ENCODE results near the gene RGS3.
A peak's percentile ranks its signal among the peaks of the same experiment; 100 is the strongest.

The RGS3 gene

DNA sequence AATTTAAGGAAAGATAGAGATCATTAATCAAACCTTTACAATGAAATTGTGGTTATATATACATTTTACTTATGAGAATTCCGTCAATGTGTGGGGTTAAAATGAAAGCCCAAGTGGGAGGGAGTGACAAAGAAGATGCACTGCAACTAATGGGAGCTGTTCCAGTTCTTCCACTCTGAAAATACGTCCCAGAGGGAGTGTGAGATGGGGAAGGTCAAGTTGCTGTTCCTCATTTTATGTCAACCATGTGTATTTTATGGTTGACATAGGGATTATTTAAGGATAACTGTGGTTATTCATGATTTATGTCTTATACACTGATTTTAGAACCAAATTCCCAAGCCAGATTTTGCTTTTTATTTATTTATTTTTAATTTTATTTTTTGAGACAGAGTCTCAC, 14.2 kb upstream of the RGS3 start:
- no peak overlapping the region for H3K4me3 ChIP-seq (replicated peaks; ENCODE audit: insufficient read depth, low read length)
- TF ChIP-seq GABPA (IDR thresholded peaks at IDR 0.05; ENCODE audit: low read depth) (no peak), SPI1 (IDR thresholded peaks at IDR 0.05; ENCODE audit: borderline replicate concordance, low read depth) (no peak)
- TF ChIP-seq, protein P1, sequence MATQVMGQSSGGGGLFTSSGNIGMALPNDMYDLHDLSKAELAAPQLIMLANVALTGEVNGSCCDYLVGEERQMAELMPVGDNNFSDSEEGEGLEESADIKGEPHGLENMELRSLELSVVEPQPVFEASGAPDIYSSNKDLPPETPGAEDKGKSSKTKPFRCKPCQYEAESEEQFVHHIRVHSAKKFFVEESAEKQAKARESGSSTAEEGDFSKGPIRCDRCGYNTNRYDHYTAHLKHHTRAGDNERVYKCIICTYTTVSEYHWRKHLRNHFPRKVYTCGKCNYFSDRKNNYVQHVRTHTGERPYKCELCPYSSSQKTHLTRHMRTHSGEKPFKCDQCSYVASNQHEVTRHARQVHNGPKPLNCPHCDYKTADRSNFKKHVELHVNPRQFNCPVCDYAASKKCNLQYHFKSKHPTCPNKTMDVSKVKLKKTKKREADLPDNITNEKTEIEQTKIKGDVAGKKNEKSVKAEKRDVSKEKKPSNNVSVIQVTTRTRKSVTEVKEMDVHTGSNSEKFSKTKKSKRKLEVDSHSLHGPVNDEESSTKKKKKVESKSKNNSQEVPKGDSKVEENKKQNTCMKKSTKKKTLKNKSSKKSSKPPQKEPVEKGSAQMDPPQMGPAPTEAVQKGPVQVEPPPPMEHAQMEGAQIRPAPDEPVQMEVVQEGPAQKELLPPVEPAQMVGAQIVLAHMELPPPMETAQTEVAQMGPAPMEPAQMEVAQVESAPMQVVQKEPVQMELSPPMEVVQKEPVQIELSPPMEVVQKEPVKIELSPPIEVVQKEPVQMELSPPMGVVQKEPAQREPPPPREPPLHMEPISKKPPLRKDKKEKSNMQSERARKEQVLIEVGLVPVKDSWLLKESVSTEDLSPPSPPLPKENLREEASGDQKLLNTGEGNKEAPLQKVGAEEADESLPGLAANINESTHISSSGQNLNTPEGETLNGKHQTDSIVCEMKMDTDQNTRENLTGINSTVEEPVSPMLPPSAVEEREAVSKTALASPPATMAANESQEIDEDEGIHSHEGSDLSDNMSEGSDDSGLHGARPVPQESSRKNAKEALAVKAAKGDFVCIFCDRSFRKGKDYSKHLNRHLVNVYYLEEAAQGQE (IDR thresholded peaks at IDR 0.05; ENCODE audit: insufficient replicate concordance, low read depth), result no peak
- TF ChIP-seq, protein P2, sequence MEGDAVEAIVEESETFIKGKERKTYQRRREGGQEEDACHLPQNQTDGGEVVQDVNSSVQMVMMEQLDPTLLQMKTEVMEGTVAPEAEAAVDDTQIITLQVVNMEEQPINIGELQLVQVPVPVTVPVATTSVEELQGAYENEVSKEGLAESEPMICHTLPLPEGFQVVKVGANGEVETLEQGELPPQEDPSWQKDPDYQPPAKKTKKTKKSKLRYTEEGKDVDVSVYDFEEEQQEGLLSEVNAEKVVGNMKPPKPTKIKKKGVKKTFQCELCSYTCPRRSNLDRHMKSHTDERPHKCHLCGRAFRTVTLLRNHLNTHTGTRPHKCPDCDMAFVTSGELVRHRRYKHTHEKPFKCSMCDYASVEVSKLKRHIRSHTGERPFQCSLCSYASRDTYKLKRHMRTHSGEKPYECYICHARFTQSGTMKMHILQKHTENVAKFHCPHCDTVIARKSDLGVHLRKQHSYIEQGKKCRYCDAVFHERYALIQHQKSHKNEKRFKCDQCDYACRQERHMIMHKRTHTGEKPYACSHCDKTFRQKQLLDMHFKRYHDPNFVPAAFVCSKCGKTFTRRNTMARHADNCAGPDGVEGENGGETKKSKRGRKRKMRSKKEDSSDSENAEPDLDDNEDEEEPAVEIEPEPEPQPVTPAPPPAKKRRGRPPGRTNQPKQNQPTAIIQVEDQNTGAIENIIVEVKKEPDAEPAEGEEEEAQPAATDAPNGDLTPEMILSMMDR (IDR thresholded peaks at IDR 0.05; ENCODE audit: insufficient read depth, low read length), result no peak

DNA sequence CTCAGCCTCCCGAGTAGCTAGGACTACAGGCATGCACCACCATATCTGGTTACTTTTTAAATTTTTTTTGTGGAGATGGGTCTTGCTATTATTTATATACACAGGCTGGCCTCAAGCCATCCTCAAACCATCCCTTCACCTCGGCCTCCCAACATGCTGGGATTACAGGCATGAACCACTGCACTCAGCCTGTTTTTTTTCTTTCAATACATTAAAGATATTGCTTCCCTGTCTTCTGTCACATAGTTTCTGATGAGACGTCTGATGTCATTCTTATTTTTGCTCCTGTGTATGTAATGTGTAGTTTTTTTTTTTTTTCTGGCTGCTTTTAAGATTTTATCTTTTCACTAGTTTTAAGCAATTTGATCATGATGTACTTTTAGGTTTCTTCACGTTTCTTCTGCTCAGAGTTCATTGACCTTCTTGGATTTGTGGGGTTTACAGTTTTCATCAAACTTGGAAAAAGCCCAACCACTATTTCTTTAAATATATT, 11.4 kb upstream of the RGS3 start:
- no peak for DNase-seq (ENCODE audit: low read depth in 1 of 2, low spot score in 1 of 2)
- H3K27ac ChIP-seq (replicated peaks), result no peak overlapping the region
- no peaks in the 10 kb centered on the region for H3K27me3 ChIP-seq (ENCODE audit: insufficient read depth, poor library complexity, severe bottlenecking)
- no peak overlapping the region for H3K4me3 ChIP-seq (replicated peaks; ENCODE audit: insufficient read depth, low read length)
- TF ChIP-seq GABPA (IDR thresholded peaks at IDR 0.05; ENCODE audit: low read depth), result no peak

More for the DNA sequence above, 14.2 kb upstream of the RGS3 start:
- H3K27ac ChIP-seq (replicated peaks), result no peak overlapping the region
- DNase-seq (ENCODE audit: low read depth in 1 of 2, low spot score in 1 of 2), result no peak
- no peaks in the 10 kb centered on the region for H3K27me3 ChIP-seq (ENCODE audit: insufficient read depth, poor library complexity, severe bottlenecking)

DNA sequence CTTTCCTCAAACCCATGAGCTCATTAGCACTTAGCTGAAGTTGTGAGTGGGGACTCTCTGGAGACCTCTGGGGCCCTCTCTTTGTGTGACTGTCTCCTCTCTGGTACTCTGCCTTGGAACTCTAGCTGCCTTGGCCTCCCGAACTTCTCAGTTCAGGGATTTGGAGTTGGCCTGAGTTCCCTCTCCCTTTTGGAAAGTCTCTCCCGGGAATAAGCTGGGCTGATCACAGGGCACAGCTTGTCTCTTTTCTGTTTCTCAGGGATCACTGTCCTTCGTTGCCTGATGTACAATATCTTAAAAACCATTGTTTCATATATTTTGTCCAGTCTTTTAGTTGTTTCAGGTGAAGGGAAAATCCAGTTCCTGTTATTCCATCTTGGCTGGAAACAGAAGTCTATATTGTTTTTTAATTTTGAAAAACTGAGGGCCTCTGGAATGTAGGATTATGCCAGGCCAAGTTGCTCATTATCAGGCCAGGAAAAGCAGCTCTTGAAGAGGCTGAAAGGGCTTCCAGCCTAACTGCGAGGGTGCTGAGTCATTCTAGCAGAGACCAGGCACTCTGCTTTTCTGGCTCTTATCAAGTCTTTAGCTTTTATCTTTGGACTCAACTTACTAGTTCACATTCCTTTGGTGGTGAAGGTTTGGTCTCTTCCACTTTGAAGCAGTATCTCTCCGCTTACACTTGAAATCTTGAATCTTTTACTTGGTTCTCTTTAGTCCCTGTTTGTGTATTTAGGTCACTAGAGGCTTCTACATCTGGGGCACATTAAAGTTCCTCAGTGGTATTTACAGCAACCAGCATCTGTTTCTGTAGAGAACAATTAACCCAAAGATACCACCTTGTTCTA, 8.4 kb upstream of the RGS3 start:
- no peaks in the 10 kb centered on the region for H3K27me3 ChIP-seq (ENCODE audit: insufficient read depth, poor library complexity, severe bottlenecking)
- H3K4me3 ChIP-seq (replicated peaks; ENCODE audit: insufficient read depth, low read length), result no peak overlapping the region
- H3K27ac ChIP-seq (replicated peaks), result 0 out of 2 replicates have a peak overlapping the region, but pooled peaks have one; percentile 1
- TF ChIP-seq, protein P2 (IDR thresholded peaks at IDR 0.05; ENCODE audit: insufficient read depth, low read length), result no peak
- TF ChIP-seq, protein P1 (IDR thresholded peaks at IDR 0.05; ENCODE audit: insufficient replicate concordance, low read depth), result no peak
- TF ChIP-seq SPI1 (IDR thresholded peaks at IDR 0.05; ENCODE audit: borderline replicate concordance, low read depth), result no peak
- no peak for TF ChIP-seq POLR2AphosphoS5 (IDR thresholded peaks at IDR 0.05; ENCODE audit: low read depth)
- no peak for TF ChIP-seq GABPA (IDR thresholded peaks at IDR 0.05; ENCODE audit: low read depth)
- DNase-seq (ENCODE audit: low read depth in 1 of 2, low spot score in 1 of 2), result no peak

DNA sequence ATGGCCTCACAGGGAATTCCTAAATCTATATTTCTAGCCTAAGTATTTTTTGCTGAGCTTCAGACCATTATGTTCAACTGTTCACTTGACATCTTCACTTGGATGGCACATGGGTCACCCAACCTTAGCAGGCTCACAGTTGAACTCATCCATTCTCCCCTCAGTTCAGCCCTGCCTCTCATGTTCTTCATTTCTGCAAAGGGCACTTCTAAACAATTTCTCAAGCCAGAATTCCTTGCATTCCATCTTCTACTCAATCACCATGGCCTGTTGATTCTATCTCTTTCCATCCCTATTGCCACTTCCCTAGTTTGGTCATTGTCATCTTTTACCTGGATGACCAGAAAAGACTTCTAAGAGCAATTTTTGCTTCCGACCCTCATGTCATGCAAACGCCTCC, 7.3 kb upstream of the RGS3 start:
- Histone ChIP-seq H3K27ac (replicated peaks) (no peak overlapping the region), H3K27me3 (ENCODE audit: insufficient read depth, poor library complexity, severe bottlenecking) (no peaks in the 10 kb centered on the region), H3K4me3 (replicated peaks; ENCODE audit: insufficient read depth, low read length) (no peak overlapping the region)
- no peak for TF ChIP-seq SPI1 (IDR thresholded peaks at IDR 0.05; ENCODE audit: borderline replicate concordance, low read depth)
- DNase-seq (ENCODE audit: low read depth in 1 of 2, low spot score in 1 of 2), result no peak
